OCI-LY7 (cell line): ENCODE data around the gene ACCSL.

Source experiments
- EZH2phosphoT487 ChIP-seq: fragments of 200-600 bp; sonication (generic); IDR thresholded peaks from 2 replicates; pipeline ENCODE4 v1.6.1; 2018; ENCODE audit warnings: low read depth, borderline replicate concordance, mild to moderate bottlenecking, mixed run types, antibody characterized with exemption, low read length, moderate library complexity, mixed read lengths
- TF ChIP-seq, protein P1 (sequence below): fragments of 200-600 bp; sonication (generic); conservative IDR thresholded peaks from 2 replicates; pipeline ENCODE4 v1.5.1; 2014; ENCODE audit warnings: mild to moderate bottlenecking, antibody characterized with exemption, low read length, moderate library complexity, mixed read lengths

DNA sequence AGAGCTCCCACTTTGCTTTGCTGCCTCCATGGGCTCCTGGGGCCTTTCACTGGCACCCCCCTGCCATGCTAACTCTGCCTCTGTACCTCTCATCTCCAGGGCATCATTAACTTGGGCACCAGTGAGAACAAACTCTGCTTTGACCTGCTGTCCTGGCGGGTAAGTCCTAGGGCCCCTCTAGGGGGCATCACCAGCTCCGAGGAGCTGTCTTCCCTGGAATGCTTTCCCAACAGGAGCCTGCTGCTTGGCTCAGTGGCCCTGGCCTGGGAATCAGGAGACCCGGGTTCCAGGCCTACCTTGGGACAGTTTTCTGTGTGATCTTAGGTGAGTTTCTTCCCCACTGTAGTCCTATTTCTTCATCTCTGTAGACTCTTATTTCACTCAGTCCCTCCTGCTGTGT, 23.4 kb downstream of the ACCSL start:
- TF ChIP-seq, protein P1, sequence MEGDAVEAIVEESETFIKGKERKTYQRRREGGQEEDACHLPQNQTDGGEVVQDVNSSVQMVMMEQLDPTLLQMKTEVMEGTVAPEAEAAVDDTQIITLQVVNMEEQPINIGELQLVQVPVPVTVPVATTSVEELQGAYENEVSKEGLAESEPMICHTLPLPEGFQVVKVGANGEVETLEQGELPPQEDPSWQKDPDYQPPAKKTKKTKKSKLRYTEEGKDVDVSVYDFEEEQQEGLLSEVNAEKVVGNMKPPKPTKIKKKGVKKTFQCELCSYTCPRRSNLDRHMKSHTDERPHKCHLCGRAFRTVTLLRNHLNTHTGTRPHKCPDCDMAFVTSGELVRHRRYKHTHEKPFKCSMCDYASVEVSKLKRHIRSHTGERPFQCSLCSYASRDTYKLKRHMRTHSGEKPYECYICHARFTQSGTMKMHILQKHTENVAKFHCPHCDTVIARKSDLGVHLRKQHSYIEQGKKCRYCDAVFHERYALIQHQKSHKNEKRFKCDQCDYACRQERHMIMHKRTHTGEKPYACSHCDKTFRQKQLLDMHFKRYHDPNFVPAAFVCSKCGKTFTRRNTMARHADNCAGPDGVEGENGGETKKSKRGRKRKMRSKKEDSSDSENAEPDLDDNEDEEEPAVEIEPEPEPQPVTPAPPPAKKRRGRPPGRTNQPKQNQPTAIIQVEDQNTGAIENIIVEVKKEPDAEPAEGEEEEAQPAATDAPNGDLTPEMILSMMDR: no peak
- no peak for TF ChIP-seq EZH2phosphoT487
